GM18870 (cell line): ENCODE measurements around the gene NF1.
"Not testable (repeated sequence)": the region's sequence is repeated elsewhere in the genome, so short reads cannot be mapped to it uniquely, and the experiment has no call there.

ENCODE experiments used
- ATAC-seq: cut with Tn5 transposase; IDR thresholded peaks from one replicate; pipeline ENCODE4 v1.9.1; 2021; ENCODE audit warnings: moderate library complexity; ENCODE audit not compliant: unreplicated experiment

NF1 gene

GRCh38 chr17:31379597-31380205 is 284.9 kb downstream of the NF1 start:
- ATAC-seq: no peak

- ATAC-seq: no peak
Measured at GRCh38 chr17:31381165-31381668, 286.4 kb downstream of the NF1 start.

GRCh38 chr17:31382668-31383275 is 288.0 kb downstream of the NF1 start:
- not testable (repeated sequence) for ATAC-seq

- ATAC-seq: not testable (repeated sequence)
Measured at GRCh38 chr17:31383488-31383887, 288.7 kb downstream of the NF1 start.

GRCh38 chr17:31385428-31386285 is 290.9 kb downstream of the NF1 start:
- ATAC-seq: no peak

- no peak for ATAC-seq
Measured at GRCh38 chr17:31386542-31387075, 291.8 kb downstream of the NF1 start.

- no peak for ATAC-seq
Measured at GRCh38 chr17:31387438-31387837, 292.7 kb downstream of the NF1 start.

GRCh38 chr17:31388351-31388750 is 293.6 kb downstream of the NF1 start:
- ATAC-seq: no peak

GRCh38 chr17:31388770-31389656 is 294.2 kb downstream of the NF1 start:
- no peak for ATAC-seq

GRCh38 chr17:31389657-31390381 is 295.0 kb downstream of the NF1 start:
- ATAC-seq: no peak

- ATAC-seq: no peak
Measured at GRCh38 chr17:31390426-31390747, 295.6 kb downstream of the NF1 start.

GRCh38 chr17:31390748-31391495 is 296.1 kb downstream of the NF1 start:
- ATAC-seq: no peak

GRCh38 chr17:31391496-31391949 is 296.7 kb downstream of the NF1 start, which contains the start of gene RAB11FIP4:
RAB11FIP4 (plus strand) TSS chr17:31391675; CDS start chr17:31391853, 178 bp downstream.
- no peak for ATAC-seq

GRCh38 chr17:31392002-31392855 is 297.5 kb downstream of the NF1 start:
- ATAC-seq: no peak

- no peak for ATAC-seq
Measured at GRCh38 chr17:31392856-31393748, 298.3 kb downstream of the NF1 start.

- ATAC-seq: no peak
Measured at GRCh38 chr17:31393749-31394146, 299.0 kb downstream of the NF1 start.

- ATAC-seq: no peak
Measured at GRCh38 chr17:31394544-31394943, 299.8 kb downstream of the NF1 start.
